GM11168 (cell line): Measurements from ENCODE around the gene RBM39.
"Not testable (repeated sequence)": the region's sequence is repeated elsewhere in the genome, so short reads cannot be mapped to it uniquely, and the experiment has no call there.

Experiments used
- in situ Hi-C: fragments of 300-500 bp; cut with MboI; formaldehyde crosslinking; loops from one replicate; pipeline ENCODE4 v1.12.0; 2022; ENCODE audit warnings: low sequenced_read_pairs; ENCODE audit not compliant: unreplicated experiment

Gene RBM39

GRCh38 chr20:35710884-35711587 is 31.0 kb downstream of the RBM39 start:
- in situ Hi-C loops, result no loop called here

GRCh38 chr20:35710039-35710438 is 32.0 kb downstream of the RBM39 start:
- in situ Hi-C loops, result no loop called here

- in situ Hi-C loops, result no loop called here
Measured at GRCh38 chr20:35709259-35709658, 32.8 kb downstream of the RBM39 start.

- in situ Hi-C loops, result no loop called here
Measured at GRCh38 chr20:35708502-35708901, 33.6 kb downstream of the RBM39 start.

GRCh38 chr20:35706591-35707529 is 35.2 kb downstream of the RBM39 start:
- in situ Hi-C loops, result not testable (repeated sequence)

- in situ Hi-C loops, result not testable (repeated sequence)
Measured at GRCh38 chr20:35705894-35706293, 36.2 kb downstream of the RBM39 start.

- in situ Hi-C loops, result no loop called here
Measured at GRCh38 chr20:35704514-35705261, 37.4 kb downstream of the RBM39 start.

GRCh38 chr20:35702824-35703695 is 39.0 kb downstream of the RBM39 start:
- in situ Hi-C loops, result no loop called here

- in situ Hi-C loops, result no loop called here
Measured at GRCh38 chr20:35702051-35702823, 39.8 kb downstream of the RBM39 start.

GRCh38 chr20:35700625-35701148 is 41.4 kb downstream of the RBM39 start:
- in situ Hi-C loops, result no loop called here

GRCh38 chr20:35699957-35700624 is 42.0 kb downstream of the RBM39 start:
- in situ Hi-C loops, result loop anchor here (10.0 kb wide), 1 partner anchor 235 kb away; no protein-coding TSS in a partner anchor

- in situ Hi-C loops, result loop anchor here (10.0 kb wide), 1 partner anchor 235 kb away; no protein-coding TSS in a partner anchor
Measured at GRCh38 chr20:35699127-35699956, 42.7 kb downstream of the RBM39 start, which contains the start of the genes NFS1 and ROMO1. TSS of gene NFS1 (minus strand) at chr20:35699352. CDS start at chr20:35699288, 64 bp downstream. TSS of gene ROMO1 (plus strand) at chr20:35699405. CDS start at chr20:35699633, 228 bp downstream.

- in situ Hi-C loops, result loop anchor here (10.0 kb wide), 1 partner anchor 234 kb away; no protein-coding TSS in a partner anchor
Measured at GRCh38 chr20:35698298-35699126, 43.5 kb downstream of the RBM39 start.

GRCh38 chr20:35697696-35698297 is 44.3 kb downstream of the RBM39 start:
- in situ Hi-C loops, result loop anchor here (10.0 kb wide), 1 partner anchor 233 kb away; no protein-coding TSS in a partner anchor

GRCh38 chr20:35695978-35696377 is 46.1 kb downstream of the RBM39 start:
- in situ Hi-C loops, result loop anchor here (10.0 kb wide), 1 partner anchor 231 kb away; no protein-coding TSS in a partner anchor
